Loucy (cell line): Measurements from ENCODE around the gene HOXA6.
A peak's percentile ranks its signal among the peaks of the same experiment; 100 is the strongest.

ENCODE experiments used
- H2AFZ ChIP-seq: fragments of 200-600 bp; sonication (generic); 2 replicates; pipeline ENCODE4 v1.6.0; 2016; ENCODE audit warnings: antibody characterized with exemption, mild to moderate bottlenecking, low read length, moderate library complexity
- H3F3A ChIP-seq: fragments of 200-600 bp; 2 replicates; pipeline ENCODE4 v1.6.0; 2016; ENCODE audit warnings: antibody characterized with exemption, low read depth, mild to moderate bottlenecking
- H3K27me3 ChIP-seq: fragments of 200-600 bp; sonication (generic); 2 replicates; pipeline ENCODE4 v1.6.1; 2014; ENCODE audit warnings: low read length, mild to moderate bottlenecking; ENCODE audit not compliant: insufficient read depth, poor library complexity, severe bottlenecking
- H3K36me3 ChIP-seq: fragments of 200-600 bp; sonication (generic); 2 replicates; pipeline ENCODE4 v1.6.1; 2016; ENCODE audit warnings: low read length; ENCODE audit not compliant: insufficient read depth
- H3K4me1 ChIP-seq: fragments of 200-600 bp; sonication (generic); 2 replicates; pipeline ENCODE4 v1.5.1; 2014; ENCODE audit warnings: low read length, mild to moderate bottlenecking; ENCODE audit not compliant: insufficient read depth, poor library complexity, severe bottlenecking
- H3K4me2 ChIP-seq: fragments of 200-600 bp; sonication (generic); 2 replicates; pipeline ENCODE4 v1.6.0; 2014; ENCODE audit warnings: antibody characterized with exemption, low read length, low read depth, mild to moderate bottlenecking; ENCODE audit not compliant: poor library complexity, severe bottlenecking
- H3K4me3 ChIP-seq: fragments of 200-600 bp; sonication (generic); 2 replicates; pipeline ENCODE4 v1.5.1; 2014; ENCODE audit warnings: low read length, mild to moderate bottlenecking, mixed read lengths; ENCODE audit not compliant: poor library complexity, severe bottlenecking
- H3K79me2 ChIP-seq: fragments of 200-600 bp; sonication (generic); 2 replicates; pipeline ENCODE4 v1.6.1; 2014; ENCODE audit warnings: low read length; ENCODE audit not compliant: insufficient read depth
- H3K9ac ChIP-seq: fragments of 200-600 bp; sonication (generic); 2 replicates; pipeline ENCODE4 v1.6.0; 2014; ENCODE audit warnings: mild to moderate bottlenecking, low read depth, low read length, moderate library complexity; ENCODE audit not compliant: poor library complexity, severe bottlenecking
- H3K9me2 ChIP-seq: fragments of 200-600 bp; sonication (generic); replicated peaks from 2 replicates; pipeline ENCODE4 v1.6.1; 2016; ENCODE audit warnings: low read depth, low read length, mixed read lengths
- H3K9me3 ChIP-seq: fragments of 200-600 bp; sonication (generic); 2 replicates; pipeline ENCODE4 v1.6.1; 2014; ENCODE audit warnings: mild to moderate bottlenecking, antibody characterized with exemption, low read length, low read depth; ENCODE audit not compliant: insufficient read depth
- H4K20me1 ChIP-seq: fragments of 200-600 bp; sonication (generic); 2 replicates; pipeline ENCODE4 v1.6.0; 2014; ENCODE audit warnings: antibody characterized with exemption, low read length, mild to moderate bottlenecking; ENCODE audit not compliant: insufficient read depth, poor library complexity, severe bottlenecking
- CTCF ChIP-seq: fragments of 200-600 bp; sonication (generic); conservative IDR thresholded peaks from 2 replicates; pipeline ENCODE4 v1.5.1; 2014; ENCODE audit warnings: mild to moderate bottlenecking, antibody characterized with exemption, low read length
- EZH2phosphoT487 ChIP-seq: fragments of 200-600 bp; IDR thresholded peaks from 2 replicates; pipeline ENCODE4 v1.6.1; 2018; ENCODE audit warnings: antibody characterized with exemption, mild to moderate bottlenecking, moderate library complexity, borderline replicate concordance

Gene HOXA6

DNA sequence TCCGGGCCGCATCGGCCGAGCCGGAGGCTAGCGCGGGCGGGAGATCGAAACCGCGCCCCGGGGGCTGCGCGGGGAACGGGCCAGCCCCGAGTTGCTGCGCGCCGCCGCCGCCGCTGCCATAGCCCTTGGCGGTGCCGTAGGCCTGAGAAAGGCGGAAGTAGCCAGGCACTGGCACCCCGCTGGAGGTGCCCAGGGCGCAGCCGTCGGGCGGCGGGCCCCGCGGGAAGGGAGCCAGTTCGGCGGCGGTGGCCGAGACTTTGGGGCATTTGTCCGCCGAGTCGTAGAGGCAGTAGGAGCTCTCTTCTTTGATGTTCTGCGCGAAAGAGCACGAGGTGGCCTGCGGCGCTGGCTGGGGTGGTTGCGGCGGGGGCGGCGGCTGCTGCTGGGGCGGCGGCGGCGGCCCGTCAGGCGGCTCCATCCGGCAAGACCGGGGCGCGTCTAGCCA lies 26.0 kb upstream of the HOXA6 start:
- TF ChIP-seq EZH2phosphoT487 (no peak), CTCF (no peak)
- peak overlapping the region; percentile 94 for H3K4me3 ChIP-seq
- peak overlapping the region; percentile 99 for H3K9ac ChIP-seq

GRCh38 chr7:27172823-27173510 lies 25.4 kb upstream of the HOXA6 start:
- Histone ChIP-seq H3K79me2 (peaks cover 100% of the 10 kb centered on the region), H3K9me3 (no peaks in the 10 kb centered on the region), H3F3A (0 out of 2 replicates have a peak, but pooled peaks cover 6% of the 10 kb centered on the region), H2AFZ (no peak overlapping the region), H3K4me2 (peak overlapping the region; percentile 98), H3K27me3 (peaks cover 48% of the 10 kb centered on the region), H3K9ac (peak overlapping the region; percentile 99), H3K36me3 (peaks cover 35% of the 10 kb centered on the region), H4K20me1 (peaks cover 67% of the 10 kb centered on the region), H3K4me1 (peaks cover 21% of the 10 kb centered on the region), H3K4me3 (peak overlapping the region; percentile 94), H3K9me2 (no peaks in the 10 kb centered on the region)
- no peak for TF ChIP-seq CTCF

More for the DNA sequence above, 26.0 kb upstream of the HOXA6 start:
- Histone ChIP-seq H3K27me3 (peaks cover 52% of the 10 kb centered on the region), H3K4me2 (peak overlapping the region; percentile 98), H3K36me3 (peaks cover 31% of the 10 kb centered on the region), H3K79me2 (peaks cover 100% of the 10 kb centered on the region), H3K4me1 (peaks cover 22% of the 10 kb centered on the region), H4K20me1 (peaks cover 72% of the 10 kb centered on the region), H2AFZ (no peak overlapping the region), H3K9me2 (no peaks in the 10 kb centered on the region), H3K9me3 (no peaks in the 10 kb centered on the region), H3F3A (0 out of 2 replicates have a peak, but pooled peaks cover 5% of the 10 kb centered on the region)

DNA sequence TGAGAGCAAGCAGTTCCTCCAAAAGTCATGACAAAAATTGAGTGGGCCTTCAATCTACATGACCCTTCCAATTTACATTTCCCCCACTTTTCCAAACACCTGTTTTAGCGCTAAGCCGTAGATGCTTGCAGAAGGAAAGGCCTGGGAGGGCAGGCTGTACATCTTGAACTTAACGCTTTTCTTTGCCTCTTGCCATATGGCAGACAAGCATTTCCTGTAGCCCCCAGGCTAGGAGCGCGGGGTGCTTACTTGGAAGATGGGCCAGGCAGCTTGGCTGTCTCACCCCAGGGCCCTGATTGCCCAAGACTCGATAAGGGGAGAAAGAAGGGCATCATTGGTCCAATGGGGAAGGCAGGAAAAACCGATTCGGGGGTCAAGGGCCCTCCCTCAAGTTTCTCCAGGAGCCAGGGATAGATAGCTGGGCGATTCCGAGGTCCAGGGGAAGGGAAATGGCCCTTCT lies 24.8 kb upstream of the HOXA6 start:
- TF ChIP-seq EZH2phosphoT487: no peak
- TF ChIP-seq CTCF: no peak
- H3K4me3 ChIP-seq: peak overlapping the region; percentile 94
- peaks cover 41% of the 10 kb centered on the region for H3K36me3 ChIP-seq
- peaks cover 67% of the 10 kb centered on the region for H4K20me1 ChIP-seq
- H3K27me3 ChIP-seq: peaks cover 49% of the 10 kb centered on the region
- peak overlapping the region; percentile 98 for H3K4me2 ChIP-seq
- no peaks in the 10 kb centered on the region for H3K9me2 ChIP-seq
- no peaks in the 10 kb centered on the region for H3K9me3 ChIP-seq
- H3F3A ChIP-seq: 0 out of 2 replicates have a peak, but pooled peaks cover 6% of the 10 kb centered on the region
- peaks cover 100% of the 10 kb centered on the region for H3K79me2 ChIP-seq
- H3K4me1 ChIP-seq: peaks cover 23% of the 10 kb centered on the region
- H2AFZ ChIP-seq: no peak overlapping the region
- H3K9ac ChIP-seq: peak overlapping the region; percentile 99
